Calu3 (cell line): ENCODE measurements around the gene TLL2. TPM values are rescaled to one million over a fixed set of nuclear protein-coding genes. Genes with fewer than 3 reads are reported as not detected.

Source experiments
- BruUV-seq: library from RNA; stranded (reverse); fragments of 400-500 nt; replicated peaks from 2 replicates; lab custom pipeline; 2021; lab: Mats Ljungman, UMichigan
- CTCF ChIA-PET: fragments of 300-600 bp; sonication (Branson Sonifier 250); formaldehyde crosslinking; loops from one replicate; lab custom pipeline; 2022; ENCODE audit warnings: antibody characterized with exemption; lab: Charles Lee
- DNase-seq: peaks from one replicate; pipeline ENCODE4 v3.0.0; 2022
- H3K27ac Mint-ChIP-seq: one replicate; pipeline ENCODE4 v1.8.0; 2022; ENCODE audit warnings: mixed read lengths; ENCODE audit not compliant: unreplicated experiment
- H3K27me3 Mint-ChIP-seq: one replicate; pipeline ENCODE4 v1.8.0; 2022; ENCODE audit warnings: mixed read lengths; ENCODE audit not compliant: unreplicated experiment
- H3K36me3 Mint-ChIP-seq: one replicate; pipeline ENCODE4 v1.8.0; 2022; ENCODE audit warnings: mild to moderate bottlenecking, moderate library complexity, mixed read lengths; ENCODE audit not compliant: insufficient read depth, unreplicated experiment
- H3K4me1 Mint-ChIP-seq: one replicate; pipeline ENCODE4 v1.8.0; 2022; ENCODE audit warnings: mild to moderate bottlenecking, low read depth, mixed read lengths; ENCODE audit not compliant: unreplicated experiment
- H3K4me3 Mint-ChIP-seq: one replicate; pipeline ENCODE4 v1.8.0; 2022; ENCODE audit warnings: mild to moderate bottlenecking, low read depth, moderate library complexity, mixed read lengths; ENCODE audit not compliant: unreplicated experiment
- H3K9me3 Mint-ChIP-seq: one replicate; pipeline ENCODE4 v1.8.0; 2022; ENCODE audit warnings: low read depth, mixed read lengths; ENCODE audit not compliant: unreplicated experiment
- intact Hi-C: fragments of 100-400 bp; cut with micrococcal nuclease; formaldehyde crosslinking; loops from one replicate; pipeline ENCODE4 v1.10.0; 2022; ENCODE audit not compliant: unreplicated experiment
- total RNA-seq: library from RNA; stranded (reverse); gene quantifications from 2 replicates; pipeline ENCODE4 v1.2.3, GENCODE V29; 2022
- TF ChIP-seq, protein P1 (sequence below): fragments of 200-600 bp; IDR thresholded peaks from one replicate; pipeline ENCODE4 v1.8.0; 2022; ENCODE audit warnings: antibody characterized with exemption; ENCODE audit not compliant: unreplicated experiment

Gene TLL2
- total RNA-seq, 1 experiment from 2014 or later, result 0.66 TPM

DNA sequence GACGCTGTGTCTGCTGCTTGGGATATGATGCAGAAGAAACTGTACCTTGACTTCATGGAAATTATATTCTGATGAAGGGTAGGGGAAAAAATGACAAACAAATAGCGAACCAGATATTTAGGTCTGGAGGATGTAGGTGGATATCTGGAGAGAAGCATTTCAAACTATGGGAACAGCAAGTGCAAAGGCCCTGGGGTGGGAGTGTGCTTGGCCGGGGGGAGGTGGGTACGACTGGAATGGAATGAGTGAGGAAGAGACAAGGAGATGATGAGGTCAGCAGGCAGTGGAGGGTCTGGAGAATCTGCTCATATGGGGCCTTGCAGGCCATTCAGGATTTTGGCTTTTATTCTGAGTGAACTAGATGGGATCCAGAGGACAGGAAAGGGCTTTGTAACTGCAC is 65.2 kb downstream of the TLL2 start:
- no TSS peak for BruUV-seq
- Mint-ChIP-seq H3K4me1 (no peaks in the 10 kb centered on the region), H3K27me3 (peaks cover 68% of the 10 kb centered on the region), H3K4me3 (no peak overlapping the region), H3K9me3 (no peaks in the 10 kb centered on the region), H3K27ac (no peak overlapping the region), H3K36me3 (no peaks in the 10 kb centered on the region)
- intact Hi-C loops, result no loop called here
- CTCF ChIA-PET, result no interaction called here
- no peak for DNase-seq
- TF ChIP-seq, protein P1, sequence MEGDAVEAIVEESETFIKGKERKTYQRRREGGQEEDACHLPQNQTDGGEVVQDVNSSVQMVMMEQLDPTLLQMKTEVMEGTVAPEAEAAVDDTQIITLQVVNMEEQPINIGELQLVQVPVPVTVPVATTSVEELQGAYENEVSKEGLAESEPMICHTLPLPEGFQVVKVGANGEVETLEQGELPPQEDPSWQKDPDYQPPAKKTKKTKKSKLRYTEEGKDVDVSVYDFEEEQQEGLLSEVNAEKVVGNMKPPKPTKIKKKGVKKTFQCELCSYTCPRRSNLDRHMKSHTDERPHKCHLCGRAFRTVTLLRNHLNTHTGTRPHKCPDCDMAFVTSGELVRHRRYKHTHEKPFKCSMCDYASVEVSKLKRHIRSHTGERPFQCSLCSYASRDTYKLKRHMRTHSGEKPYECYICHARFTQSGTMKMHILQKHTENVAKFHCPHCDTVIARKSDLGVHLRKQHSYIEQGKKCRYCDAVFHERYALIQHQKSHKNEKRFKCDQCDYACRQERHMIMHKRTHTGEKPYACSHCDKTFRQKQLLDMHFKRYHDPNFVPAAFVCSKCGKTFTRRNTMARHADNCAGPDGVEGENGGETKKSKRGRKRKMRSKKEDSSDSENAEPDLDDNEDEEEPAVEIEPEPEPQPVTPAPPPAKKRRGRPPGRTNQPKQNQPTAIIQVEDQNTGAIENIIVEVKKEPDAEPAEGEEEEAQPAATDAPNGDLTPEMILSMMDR, result no peak

DNA sequence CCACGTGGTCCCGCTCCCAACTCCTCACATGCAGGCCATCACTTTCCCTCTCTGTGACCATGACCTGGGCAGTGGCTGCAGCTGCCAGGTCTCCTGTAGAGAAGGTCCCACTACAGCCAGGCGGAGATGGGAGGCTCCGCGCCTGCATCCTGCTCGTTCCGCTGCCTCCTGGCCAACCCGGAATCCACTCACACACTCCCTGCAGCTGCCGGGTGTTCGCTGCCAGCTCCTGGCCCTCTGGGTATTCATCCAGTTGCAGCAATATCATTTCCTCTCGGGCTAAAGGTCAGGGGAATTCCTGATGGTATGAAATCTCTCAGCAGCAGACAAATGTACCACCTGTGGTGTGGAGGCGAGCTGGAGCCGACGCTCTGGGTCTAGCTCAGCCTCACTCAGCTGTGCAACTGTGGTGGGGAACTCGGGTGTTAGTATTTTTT is 65.7 kb downstream of the TLL2 start:
- intact Hi-C loops, result no loop called here
- no TSS peak for BruUV-seq
- peaks cover 74% of the 10 kb centered on the region for H3K27me3 Mint-ChIP-seq
- no peak overlapping the region for H3K27ac Mint-ChIP-seq
- DNase-seq, result no peak
- H3K4me1 Mint-ChIP-seq, result no peaks in the 10 kb centered on the region
- CTCF ChIA-PET, result no interaction called here
- TF ChIP-seq, protein P1, result no peak
- H3K4me3 Mint-ChIP-seq, result no peak overlapping the region
- H3K36me3 Mint-ChIP-seq, result no peaks in the 10 kb centered on the region
- H3K9me3 Mint-ChIP-seq, result no peaks in the 10 kb centered on the region

DNA sequence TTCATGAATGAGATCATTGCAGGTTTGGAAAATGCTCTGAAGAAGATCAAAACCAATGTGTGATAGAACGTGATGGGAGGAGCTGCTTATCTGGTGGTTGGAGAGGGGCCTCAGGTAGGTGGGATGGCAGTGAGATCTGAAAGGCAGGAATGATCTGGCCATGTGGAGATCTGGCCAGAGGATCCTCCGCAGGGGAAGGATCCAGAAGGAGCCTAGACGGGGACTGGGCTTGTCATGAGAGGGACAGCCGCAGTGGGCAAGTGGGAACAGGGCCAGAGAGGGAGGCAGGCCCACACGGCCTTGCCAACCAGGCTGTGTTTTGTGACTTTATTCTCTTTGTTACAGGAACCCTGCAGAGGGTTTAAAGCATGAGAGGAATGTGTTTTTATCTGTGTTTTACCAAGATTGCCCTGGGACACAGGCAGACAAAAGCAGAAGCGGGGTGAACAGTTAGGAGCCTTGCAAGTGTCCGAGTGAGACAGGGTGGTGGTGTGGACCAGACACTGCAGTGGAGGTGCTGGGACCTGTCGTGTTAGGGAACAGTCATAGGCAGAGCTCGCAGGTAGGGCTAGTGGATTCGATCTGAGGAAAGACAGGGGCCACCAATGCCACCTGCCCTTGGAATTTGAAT is 66.6 kb downstream of the TLL2 start:
- Mint-ChIP-seq H3K27me3 (peaks cover 76% of the 10 kb centered on the region), H3K9me3 (no peaks in the 10 kb centered on the region), H3K4me1 (no peaks in the 10 kb centered on the region), H3K27ac (no peak overlapping the region), H3K36me3 (no peaks in the 10 kb centered on the region), H3K4me3 (no peak overlapping the region)
- DNase-seq, result no peak
- BruUV-seq, result no TSS peak
- intact Hi-C loops, result no loop called here
- TF ChIP-seq, protein P1, result no peak
- CTCF ChIA-PET, result no interaction called here

DNA sequence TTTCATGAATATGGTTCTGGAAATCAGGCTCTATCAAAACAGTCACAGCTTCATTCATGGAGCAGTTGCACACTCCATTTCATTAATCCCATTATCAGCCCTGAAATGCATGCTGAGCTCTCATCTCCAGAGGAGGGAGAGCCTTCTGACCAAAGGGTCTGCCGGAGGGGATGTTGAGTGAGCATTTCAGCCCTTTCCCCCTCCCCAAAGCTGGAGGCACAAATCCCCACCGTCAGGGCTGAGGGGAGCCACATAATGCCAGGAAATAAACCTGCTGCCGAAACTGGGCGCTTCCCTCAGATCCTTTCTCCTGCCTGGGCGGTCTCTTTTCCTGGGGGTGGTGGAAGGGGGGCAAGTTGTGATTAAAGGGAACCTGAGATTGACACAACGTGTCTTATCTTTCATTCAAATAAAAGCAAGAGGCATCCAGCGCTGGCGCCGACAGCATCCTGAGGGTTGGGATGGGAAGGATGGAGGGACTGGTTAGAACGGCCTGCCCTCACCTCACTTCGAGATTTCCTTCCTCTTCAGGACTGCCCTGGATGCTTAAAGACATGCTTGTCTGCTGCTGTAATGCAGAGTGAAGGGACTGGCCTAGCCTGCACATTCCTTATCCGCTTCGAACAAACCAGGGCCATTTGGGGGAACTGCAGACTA is 71.6 kb downstream of the TLL2 start:
- Mint-ChIP-seq H3K27me3 (peaks cover 49% of the 10 kb centered on the region), H3K36me3 (no peaks in the 10 kb centered on the region), H3K4me3 (no peak overlapping the region), H3K9me3 (peaks cover 3% of the 10 kb centered on the region), H3K27ac (no peak overlapping the region), H3K4me1 (no peaks in the 10 kb centered on the region)
- intact Hi-C loops, result no loop called here
- CTCF ChIA-PET, result no interaction called here
- no TSS peak for BruUV-seq
- TF ChIP-seq, protein P1, result no peak
- DNase-seq, result no peak
